HEK293 (cell line): ENCODE results near the gene PCBP4.

Experiments used
- CTCF ChIA-PET: fragments of 350-600 bp; formaldehyde crosslinking; extraction: SDS; loops from one replicate; lab custom pipeline; 2021; ENCODE audit warnings: antibody characterized with exemption; lab: Yijun Ruan, JAX
- POLR2A ChIA-PET: fragments of 300-600 bp; formaldehyde crosslinking; extraction: SDS; loops from one replicate; lab custom pipeline; 2020; ENCODE audit warnings: antibody characterized with exemption, inconsistent platforms; lab: Yijun Ruan, JAX
- H3K27ac ChIP-seq: fragments of 200-500 bp; sonication (Bioruptor generic); 2 replicates; pipeline ENCODE4 v1.5.1; 2014; ENCODE audit warnings: low read depth, low read length, control low read depth, inconsistent platforms; ENCODE audit errors: extremely low read depth
- H3K36me3 ChIP-seq, 2 experiments: fragments of 200-500 bp in 1 of 2; sonication (Bioruptor generic) in 1 of 2; 1 replicate in 1 of 2; 2 replicates in 1 of 2; pipeline ENCODE4 v1.5.1; 2014 to 2017; ENCODE audit warnings: inconsistent platforms in 2 of 2, low read length in 2 of 2; ENCODE audit not compliant: control insufficient read depth in 2 of 2, insufficient read depth in 1 of 2
- H3K4me1 ChIP-seq: fragments of 200-500 bp; sonication (Bioruptor generic); 2 replicates; pipeline ENCODE4 v1.5.1; 2014; ENCODE audit warnings: mild to moderate bottlenecking, low read length, inconsistent platforms; ENCODE audit not compliant: control insufficient read depth, insufficient read depth
- H3K4me3 ChIP-seq: 2 replicates; pipeline ENCODE4 v1.5.1; 2011; ENCODE audit warnings: low read depth, mild to moderate bottlenecking, control low read depth, low read length, moderate library complexity
- H3K9me3 ChIP-seq: fragments of 200-500 bp; sonication (Bioruptor generic); 2 replicates; pipeline ENCODE4 v1.5.1; 2014; ENCODE audit warnings: low read depth, low read length, inconsistent platforms; ENCODE audit not compliant: control insufficient read depth, insufficient read depth
- HOXD13 ChIP-seq: sonication (generic); formaldehyde crosslinking; IDR thresholded peaks from 2 replicates; pipeline ENCODE4 v1.8.0; 2022; ENCODE audit warnings: missing genetic modification reagents, borderline replicate concordance
- KLF17 ChIP-seq: fragments of 450-650 bp; formaldehyde crosslinking; IDR thresholded peaks from 2 replicates; pipeline ENCODE4 v1.5.1; 2016; ENCODE audit warnings: missing biosample characterization, missing genetic modification characterization
- KLF7 ChIP-seq: fragments of 450-650 bp; formaldehyde crosslinking; IDR thresholded peaks from 2 replicates; pipeline ENCODE4 v1.5.1; 2016; ENCODE audit warnings: missing biosample characterization, missing genetic modification characterization, borderline replicate concordance
- MEIS1 ChIP-seq: sonication (generic); formaldehyde crosslinking; IDR thresholded peaks from 2 replicates; pipeline ENCODE4 v1.8.1; 2022; ENCODE audit warnings: missing genetic modification reagents, mild to moderate bottlenecking, borderline replicate concordance
- PRDM2 ChIP-seq: fragments of 450-650 bp; formaldehyde crosslinking; IDR thresholded peaks from 2 replicates; pipeline ENCODE4 v1.5.1; 2016; ENCODE audit warnings: missing biosample characterization, missing genetic modification characterization, borderline replicate concordance
- REPIN1 ChIP-seq: fragments of 450-650 bp; formaldehyde crosslinking; IDR thresholded peaks from 2 replicates; pipeline ENCODE4 v1.5.1; 2017; ENCODE audit warnings: missing biosample characterization, missing genetic modification characterization, low read depth
- SCRT2 ChIP-seq: fragments of 450-650 bp; formaldehyde crosslinking; IDR thresholded peaks from 2 replicates; pipeline ENCODE4 v1.5.1; 2016; ENCODE audit warnings: missing biosample characterization, missing genetic modification characterization
- TRIM28 ChIP-seq: IDR thresholded peaks from 2 replicates; pipeline ENCODE4 v1.6.1; 2011; ENCODE audit warnings: low read length, control low read depth, borderline replicate concordance
- ZBTB20 ChIP-seq: fragments of 450-650 bp; formaldehyde crosslinking; IDR thresholded peaks from 2 replicates; pipeline ENCODE4 v1.5.1; 2016; ENCODE audit warnings: missing biosample characterization, missing genetic modification characterization
- ZBTB21 ChIP-seq: fragments of 450-650 bp; formaldehyde crosslinking; IDR thresholded peaks from 2 replicates; pipeline ENCODE4 v1.5.1; 2017; ENCODE audit warnings: missing biosample characterization, missing genetic modification characterization
- ZBTB48 ChIP-seq: fragments of 450-650 bp; formaldehyde crosslinking; IDR thresholded peaks from 2 replicates; pipeline ENCODE4 v1.5.1; 2016; ENCODE audit warnings: missing biosample characterization, missing genetic modification characterization
- ZFP41 ChIP-seq: fragments of 450-650 bp; formaldehyde crosslinking; IDR thresholded peaks from 2 replicates; pipeline ENCODE4 v1.5.1; 2016; ENCODE audit warnings: missing biosample characterization, missing genetic modification characterization, borderline replicate concordance
- ZNF2 ChIP-seq: fragments of 450-650 bp; formaldehyde crosslinking; IDR thresholded peaks from 2 replicates; pipeline ENCODE4 v1.5.1; 2016; ENCODE audit warnings: missing biosample characterization, missing genetic modification characterization
- ZNF214 ChIP-seq: fragments of 450-650 bp; formaldehyde crosslinking; IDR thresholded peaks from 2 replicates; pipeline ENCODE4 v1.5.1; 2017; ENCODE audit warnings: missing biosample characterization, mild to moderate bottlenecking, missing genetic modification characterization, borderline replicate concordance
- ZNF221 ChIP-seq: fragments of 450-650 bp; formaldehyde crosslinking; IDR thresholded peaks from 2 replicates; pipeline ENCODE4 v1.5.1; 2017; ENCODE audit warnings: missing biosample characterization, missing genetic modification characterization, borderline replicate concordance
- ZNF24 ChIP-seq: fragments of 450-650 bp; formaldehyde crosslinking; IDR thresholded peaks from 2 replicates; pipeline ENCODE4 v1.5.1; 2016; ENCODE audit warnings: missing biosample characterization, missing genetic modification characterization
- ZNF324 ChIP-seq: fragments of 450-650 bp; formaldehyde crosslinking; IDR thresholded peaks from 2 replicates; pipeline ENCODE4 v1.5.1; 2016; ENCODE audit warnings: missing biosample characterization, missing genetic modification characterization
- ZNF350 ChIP-seq: fragments of 450-650 bp; formaldehyde crosslinking; IDR thresholded peaks from 2 replicates; pipeline ENCODE4 v1.5.0; 2017; ENCODE audit warnings: missing biosample characterization, mild to moderate bottlenecking, missing genetic modification characterization
- ZNF544 ChIP-seq: fragments of 450-650 bp; formaldehyde crosslinking; IDR thresholded peaks from 2 replicates; pipeline ENCODE4 v1.5.0; 2017; ENCODE audit warnings: missing biosample characterization, missing genetic modification characterization
- ZNF555 ChIP-seq: fragments of 450-650 bp; formaldehyde crosslinking; conservative IDR thresholded peaks from 2 replicates; pipeline ENCODE4 v1.5.1; 2017; ENCODE audit warnings: missing biosample characterization, mild to moderate bottlenecking, missing genetic modification characterization, inconsistent platforms
- ZNF623 ChIP-seq: fragments of 450-650 bp; formaldehyde crosslinking; IDR thresholded peaks from 2 replicates; pipeline ENCODE4 v1.5.1; 2016; ENCODE audit warnings: missing biosample characterization, missing genetic modification characterization
- ZNF664 ChIP-seq: fragments of 450-650 bp; formaldehyde crosslinking; IDR thresholded peaks from 2 replicates; pipeline ENCODE4 v1.5.1; 2016; ENCODE audit warnings: missing biosample characterization, missing genetic modification characterization
- ZNF677 ChIP-seq: fragments of 450-650 bp; IDR thresholded peaks from 2 replicates; pipeline ENCODE4 v1.5.0; 2018; ENCODE audit warnings: missing biosample characterization, mild to moderate bottlenecking, missing genetic modification characterization, moderate library complexity
- ZSCAN5A ChIP-seq: fragments of 450-650 bp; formaldehyde crosslinking; IDR thresholded peaks from 2 replicates; pipeline ENCODE4 v1.5.1; 2016; ENCODE audit warnings: missing biosample characterization, missing genetic modification characterization

PCBP4 gene

GRCh38 chr3:51954713-51955112 is 12.5 kb downstream of the PCBP4 start:
- TF ChIP-seq HOXD13 (CRISPR knock-in tag), result no peak
- no peak for TF ChIP-seq ZNF324
- TF ChIP-seq ZNF544, result no peak
- peak; percentile 79 for TF ChIP-seq ZNF664 (tag by site-specific recombination)
- TF ChIP-seq ZNF24 (tag by site-specific recombination), result no peak
- TF ChIP-seq ZBTB20 (tag by site-specific recombination), result no peak
- no peak for TF ChIP-seq ZNF555 (tag by site-specific recombination)
- TF ChIP-seq, all 188 proteins: peak for 1
- no peak overlapping the region for H3K4me3 ChIP-seq
- no peak overlapping the region for H3K27ac ChIP-seq
- ChIA-PET CTCF (interaction anchor here (1.0 to 2.8 kb wide), 2 partner anchors 12 to 324 kb away, joined by 6 read pairs; partner anchors contain the start of genes PARP3, RRP9 and WDR82), POLR2A (interaction anchor here (0.9 to 1.3 kb wide), 2 partner anchors 28 to 38 kb away, joined by 3 to 5 read pairs; no protein-coding TSS in a partner anchor)
- H3K4me1 ChIP-seq, result no peaks in the 10 kb centered on the region
- H3K9me3 ChIP-seq, result no peaks in the 10 kb centered on the region
- H3K36me3 ChIP-seq, result peaks cover 0 to 25% of the 10 kb centered on the region in 2 experiments; a peak in 1 of 3 replicates

- ChIA-PET CTCF (interaction anchor here (0.6 to 2.8 kb wide), 2 partner anchors 12 to 19 kb away, joined by 3 to 6 read pairs; partner anchors contain the start of genes PARP3 and RRP9), POLR2A (interaction anchor here (0.9 to 1.3 kb wide), 3 partner anchors 28 to 38 kb away, joined by 3 to 5 read pairs (median 4); partner anchors contain the start of gene ACY1)
- Histone ChIP-seq H3K4me1 (no peaks in the 10 kb centered on the region), H3K9me3 (no peaks in the 10 kb centered on the region), H3K36me3 (peaks cover 0 to 19% of the 10 kb centered on the region in 2 experiments; a peak in 1 of 3 replicates), H3K27ac (no peak overlapping the region), H3K4me3 (no peak overlapping the region)
- TF ChIP-seq REPIN1 (tag by site-specific recombination) (no peak), PRDM2 (tag by site-specific recombination) (no peak), ZNF350 (tag by site-specific recombination) (no peak), ZNF214 (no peak), KLF17 (tag by site-specific recombination) (no peak)
Measured at GRCh38 chr3:51954105-51954504, 13.1 kb downstream of the PCBP4 start.

GRCh38 chr3:51953445-51953844 is 13.8 kb downstream of the PCBP4 start:
- H3K27ac ChIP-seq, result no peak overlapping the region
- H3K36me3 ChIP-seq, result peaks cover 0 to 15% of the 10 kb centered on the region in 2 experiments; a peak in 1 of 3 replicates
- H3K4me1 ChIP-seq, result no peaks in the 10 kb centered on the region
- POLR2A ChIA-PET, result interaction anchor here (0.7 to 1.2 kb wide), 2 partner anchors 29 to 39 kb away, joined by 3 to 4 read pairs; partner anchors contain the start of gene ACY1
- CTCF ChIA-PET, result interaction anchor here (0.6 to 2.8 kb wide), 2 partner anchors 11 to 20 kb away, joined by 3 to 6 read pairs; partner anchors contain the start of genes PARP3 and RRP9
- H3K9me3 ChIP-seq, result no peaks in the 10 kb centered on the region
- no peak overlapping the region for H3K4me3 ChIP-seq
- TF ChIP-seq ZFP41 (tag by site-specific recombination) (no peak), SCRT2 (tag by site-specific recombination) (0 out of 2 replicates have a peak, but pooled peaks have one; percentile 19), ZNF677 (tag by site-specific recombination) (no peak), ZNF623 (tag by site-specific recombination) (no peak), ZNF2 (no peak), KLF7 (tag by site-specific recombination) (no peak), ZBTB21 (tag by site-specific recombination) (peak; percentile 10; the same call in 1 of the 2 replicates), ZBTB48 (tag by site-specific recombination) (no peak), MEIS1 (CRISPR knock-in tag) (no peak), TRIM28 (no peak), ZNF555 (tag by site-specific recombination) (no peak), ZNF221 (no peak), ZSCAN5A (tag by site-specific recombination) (no peak)
